HG03442 (cell line): ENCODE data around the gene VPS37B.

Experiments
- ATAC-seq: cut with Tn5 transposase; IDR thresholded peaks from one replicate; pipeline ENCODE4 v1.9.1; 2021; ENCODE audit warnings: mild to moderate bottlenecking, moderate library complexity; ENCODE audit not compliant: unreplicated experiment

VPS37B gene

DNA sequence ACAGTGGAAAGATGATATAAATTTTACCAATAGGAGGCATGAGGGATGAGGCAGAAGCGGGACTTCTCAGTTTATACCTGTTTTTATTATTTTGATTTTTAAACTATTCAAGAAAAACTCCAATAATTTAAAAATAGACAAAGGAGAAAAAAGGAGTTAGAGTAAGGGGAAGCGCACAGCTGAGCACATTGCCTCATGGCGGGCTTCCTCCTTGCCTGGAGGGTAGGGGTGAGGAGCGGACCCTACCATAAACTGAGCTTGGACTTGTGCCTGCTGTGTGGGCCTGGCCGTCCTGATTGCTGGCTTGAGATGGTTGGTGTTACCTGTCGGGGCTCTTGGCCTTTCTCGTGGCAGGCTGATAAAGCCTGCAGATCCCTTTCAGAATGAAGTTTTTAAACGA, 75.8 kb downstream of the VPS37B start:
- no peak for ATAC-seq

DNA sequence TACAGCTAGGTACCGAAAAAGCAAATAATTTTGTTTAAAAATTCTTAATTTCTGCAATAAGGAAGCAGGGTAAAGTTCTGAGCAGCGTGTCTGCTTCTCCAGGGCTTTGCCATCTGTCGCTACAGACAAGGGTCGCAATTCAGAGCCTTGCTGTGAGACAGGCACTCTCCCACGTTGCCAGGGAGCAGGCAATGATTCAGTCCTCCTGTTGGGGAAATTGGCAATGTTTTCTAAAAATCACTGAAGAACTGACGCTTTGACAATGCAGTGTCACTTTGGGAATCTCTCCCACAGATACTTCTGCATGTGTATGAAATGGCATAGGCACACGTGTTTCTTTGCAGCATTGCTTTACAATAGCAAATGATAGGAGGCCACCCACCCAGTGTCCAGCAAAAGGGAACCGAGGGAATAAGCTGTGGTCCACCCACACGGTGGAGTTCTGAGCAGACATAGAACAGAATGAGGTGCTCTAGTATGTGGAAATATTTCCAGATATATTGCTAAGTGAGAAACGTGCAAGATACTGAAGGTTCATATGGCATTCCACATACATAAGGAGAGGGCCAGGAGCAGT, 76.6 kb downstream of the VPS37B start:
- ATAC-seq: no peak
